SKM-1 treated with dmso at 0.1 percent for 144 hours (cell line): Measurements from ENCODE around the gene FXYD6.
A peak's percentile ranks its signal among the peaks of the same experiment; 100 is the strongest.

Experiments
- DNase-seq: peaks from one replicate; lab custom pipeline; 2025; ENCODE audit not compliant: unreplicated experiment; lab: John Stamatoyannopoulos, UW

The FXYD6 gene

DNA sequence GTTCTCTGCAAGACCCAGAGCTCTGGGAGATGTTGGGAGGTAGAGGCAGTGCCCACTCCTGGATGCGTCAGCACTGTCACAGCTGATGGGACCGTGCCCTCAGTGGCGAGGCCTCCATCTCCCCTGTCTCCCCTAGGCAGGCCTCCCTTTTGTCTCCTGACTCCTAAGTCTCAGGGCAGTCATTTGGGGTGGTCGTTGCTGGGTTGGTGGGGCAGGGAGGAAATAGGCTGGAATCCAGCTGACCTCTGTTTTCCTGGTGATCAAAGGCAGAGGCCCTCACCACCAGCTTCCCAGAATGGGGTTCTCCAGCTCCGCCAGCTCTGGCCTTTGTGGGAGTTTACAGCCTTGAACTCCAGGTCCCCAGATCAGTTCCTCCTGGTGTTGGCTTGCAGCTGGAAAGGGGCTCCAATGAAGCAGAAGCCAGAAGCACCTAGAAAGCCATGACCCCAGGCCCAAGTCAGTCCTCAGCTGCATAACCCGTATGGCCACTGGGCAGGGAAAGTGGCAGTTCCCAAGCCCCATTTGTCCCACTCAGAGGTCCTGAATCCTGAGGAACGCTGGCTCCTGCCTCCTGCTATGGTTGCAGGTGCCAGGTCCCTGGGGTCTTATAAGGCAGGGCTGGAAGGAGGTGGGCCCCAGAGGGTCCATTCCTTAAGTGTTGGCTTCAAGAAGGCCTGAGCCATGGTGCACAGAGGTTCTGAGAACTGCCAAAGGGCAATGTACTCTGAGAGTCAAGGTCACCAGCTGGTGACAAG is 44.6 kb downstream of the FXYD6 start:
- DNase-seq, result no peak

DNA sequence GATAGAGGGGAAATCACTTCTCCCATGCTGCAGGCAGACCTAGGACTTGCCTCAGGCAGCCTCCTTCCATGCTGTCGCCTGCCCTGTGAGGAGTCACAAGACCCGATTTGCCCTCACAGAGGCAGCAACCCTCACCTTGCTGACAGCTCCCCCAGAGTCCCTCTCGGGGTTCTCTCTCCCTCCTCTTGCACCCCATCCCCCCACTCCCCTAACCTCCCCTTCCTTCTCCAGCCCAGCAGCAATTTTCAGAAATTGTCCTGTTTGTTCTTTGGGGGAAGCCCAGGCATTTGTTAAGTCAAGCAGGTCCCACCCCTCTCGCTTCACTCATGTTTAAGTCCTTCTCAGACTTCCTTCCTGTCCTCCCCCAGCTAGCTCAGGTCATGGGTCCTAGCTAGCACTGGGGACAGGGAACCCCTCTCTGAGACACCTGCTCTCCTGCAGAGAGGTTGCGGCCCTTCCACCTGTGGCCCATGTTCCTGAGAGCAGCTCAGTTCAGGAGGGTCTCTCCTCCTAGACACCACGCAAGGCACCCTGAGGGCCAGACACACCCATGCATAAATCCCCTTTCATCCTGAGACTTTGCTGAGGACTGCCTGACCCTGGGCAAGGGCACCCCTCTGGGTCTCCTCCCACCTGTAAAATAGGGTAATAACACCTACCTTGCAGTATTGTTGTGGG is 45.6 kb downstream of the FXYD6 start:
- DNase-seq, result no peak

GRCh38 chr11:117830072-117830471 is 46.4 kb downstream of the FXYD6 start:
- no peak for DNase-seq

GRCh38 chr11:117829369-117829725 is 47.1 kb downstream of the FXYD6 start:
- DNase-seq, result no peak

GRCh38 chr11:117828611-117829368 is 47.7 kb downstream of the FXYD6 start:
- DNase-seq, result no peak

DNA sequence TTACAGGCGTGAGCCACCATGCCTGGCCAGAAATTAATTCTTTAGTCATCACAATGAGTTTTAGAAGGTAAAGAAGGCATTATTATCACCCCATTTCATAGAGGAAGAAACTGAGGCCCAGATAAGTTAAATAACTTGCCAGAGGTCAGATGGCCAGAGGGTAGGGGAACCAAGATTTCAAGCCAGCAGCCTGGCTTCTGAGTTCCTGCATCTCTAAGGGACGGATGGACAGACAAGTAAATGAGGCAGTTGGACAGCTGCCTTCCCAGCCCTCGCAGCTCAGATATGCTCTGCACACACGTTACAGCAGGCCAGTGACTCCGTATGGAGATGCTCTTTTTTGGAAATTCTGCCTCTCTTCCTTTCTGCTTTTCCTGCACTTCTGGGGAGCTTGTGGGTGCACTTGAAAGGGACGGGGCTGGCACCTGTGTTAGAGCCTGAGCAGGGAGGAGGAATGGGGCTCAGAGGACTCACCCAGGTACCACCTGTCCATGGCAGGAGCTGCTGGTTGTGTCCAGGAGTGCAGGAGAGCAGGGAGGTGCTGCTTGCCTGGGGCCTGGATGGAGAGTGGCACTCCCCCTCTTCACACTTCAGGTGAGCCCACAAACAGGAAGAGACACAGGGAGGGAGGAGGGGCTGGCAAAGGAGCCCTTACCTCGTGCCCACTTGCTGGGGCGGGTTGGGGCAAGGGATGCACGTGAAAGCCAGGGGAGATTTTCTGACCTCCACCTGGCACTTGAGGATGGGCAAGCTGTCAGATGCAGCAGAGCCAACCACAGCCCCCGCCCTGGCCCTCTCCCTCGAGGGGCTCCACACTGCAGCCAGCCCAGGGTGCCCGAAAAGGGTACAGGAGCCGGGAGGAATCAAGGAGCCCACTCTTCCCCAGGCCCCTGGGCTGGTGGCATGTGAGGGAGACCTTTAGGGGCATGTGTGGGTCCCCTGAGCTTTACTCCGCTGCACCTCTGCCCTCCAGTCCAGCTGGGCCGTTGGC is 48.6 kb downstream of the FXYD6 start:
- no peak for DNase-seq

GRCh38 chr11:117826832-117827231 is 49.6 kb downstream of the FXYD6 start:
- no peak for DNase-seq

GRCh38 chr11:117826190-117826570 is 50.3 kb downstream of the FXYD6 start:
- DNase-seq, result no peak

- DNase-seq, result no peak
Measured at GRCh38 chr11:117825538-117826189, 50.8 kb downstream of the FXYD6 start.

DNA sequence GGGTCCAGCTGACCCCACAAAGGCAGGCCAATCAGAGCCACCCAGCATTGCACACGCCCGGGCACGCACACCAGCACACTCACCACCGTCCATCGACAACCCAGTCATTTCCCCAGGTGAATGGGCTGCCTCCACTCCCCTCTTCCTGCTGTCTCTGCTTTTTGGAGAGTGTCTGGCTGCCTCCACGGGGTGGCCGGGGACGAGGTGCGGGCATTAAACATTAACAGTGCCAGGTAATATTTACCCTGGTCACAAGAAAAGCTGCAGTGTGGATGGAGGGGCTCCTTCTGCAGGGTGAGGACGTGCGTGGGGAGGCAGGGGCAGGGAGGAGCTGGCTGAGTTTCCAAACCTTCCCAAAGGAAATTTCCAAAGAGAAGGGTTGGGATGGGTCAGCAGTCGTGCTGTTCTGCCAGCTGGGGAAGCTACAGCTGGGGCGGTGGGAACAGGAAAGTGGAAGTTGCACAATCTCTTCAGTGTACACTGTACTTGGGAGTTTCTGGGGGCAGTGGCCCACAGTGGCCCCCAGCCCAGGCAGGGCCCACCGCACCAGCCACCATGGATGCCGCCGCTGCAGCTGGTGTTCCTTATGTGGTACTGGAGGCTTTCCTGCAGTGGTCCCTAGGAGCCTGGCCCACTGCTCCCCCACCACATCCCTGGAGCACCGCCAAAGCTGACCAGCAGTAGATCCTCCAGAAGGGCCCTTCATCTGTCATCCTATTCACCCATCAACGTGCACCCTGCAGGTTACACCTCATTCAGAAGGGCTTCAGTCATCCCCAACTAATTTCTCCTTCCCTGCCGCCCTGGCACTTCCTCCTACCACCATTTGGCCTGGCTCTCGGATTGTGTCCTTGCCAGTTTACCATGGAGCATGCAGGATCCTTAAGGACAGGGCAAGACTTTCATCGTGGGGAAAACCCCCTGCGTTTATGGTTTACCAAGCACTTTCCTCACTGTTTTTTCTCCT is 51.6 kb downstream of the FXYD6 start, which contains the start of gene FXYD2:
Gene FXYD2 (minus strand): TSS at position 174 of the 967 bp plus-strand sequence. CDS start 66 bp downstream, at position 108.
- peak; percentile 48 for DNase-seq

GRCh38 chr11:117823946-117824420 is 52.5 kb downstream of the FXYD6 start:
- no peak for DNase-seq

GRCh38 chr11:117823294-117823945 is 53.0 kb downstream of the FXYD6 start:
- no peak for DNase-seq

- peak; percentile 27 for DNase-seq
Measured at GRCh38 chr11:117822074-117823033, 54.1 kb downstream of the FXYD6 start.

DNA sequence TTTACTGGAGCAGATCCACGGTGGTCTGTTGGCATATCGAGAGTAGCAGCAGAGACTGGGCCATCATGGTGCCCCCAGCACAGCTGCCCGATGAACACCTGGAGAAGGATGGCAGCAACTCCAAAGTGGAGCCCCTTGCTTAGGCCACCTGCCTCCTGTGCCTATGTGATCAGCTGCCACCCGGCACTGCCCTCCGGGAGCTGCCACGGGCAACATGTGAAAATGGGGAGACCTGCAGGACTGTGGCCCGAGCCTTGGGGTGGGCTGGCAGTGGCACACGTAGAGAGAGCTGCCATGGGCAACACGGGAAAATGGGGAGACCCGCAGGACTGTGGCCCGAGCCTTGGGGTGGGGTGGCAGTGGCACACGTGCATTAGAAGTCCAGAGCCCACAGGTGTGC is 55.0 kb downstream of the FXYD6 start:
- DNase-seq, result no peak

DNA sequence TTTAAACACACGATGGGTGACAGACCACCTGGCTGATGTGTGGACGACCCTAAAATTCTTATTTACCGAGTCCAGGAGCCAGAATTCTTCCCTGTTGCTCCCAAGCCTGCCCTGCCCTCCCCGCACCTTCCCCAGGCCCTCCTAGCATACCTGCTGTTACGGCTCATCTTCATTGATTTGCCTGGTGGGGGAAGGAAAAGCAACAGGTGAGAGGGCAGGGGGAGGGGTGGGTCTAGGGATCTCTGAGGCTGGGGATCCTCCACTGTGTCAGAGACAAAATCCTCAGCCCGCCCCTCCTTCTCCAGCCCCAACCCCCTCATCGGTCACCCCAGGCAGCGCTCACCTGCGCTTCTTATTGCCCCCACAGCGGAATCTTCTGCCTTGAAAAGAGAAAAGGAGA is 55.9 kb downstream of the FXYD6 start:
- DNase-seq, result no peak

DNA sequence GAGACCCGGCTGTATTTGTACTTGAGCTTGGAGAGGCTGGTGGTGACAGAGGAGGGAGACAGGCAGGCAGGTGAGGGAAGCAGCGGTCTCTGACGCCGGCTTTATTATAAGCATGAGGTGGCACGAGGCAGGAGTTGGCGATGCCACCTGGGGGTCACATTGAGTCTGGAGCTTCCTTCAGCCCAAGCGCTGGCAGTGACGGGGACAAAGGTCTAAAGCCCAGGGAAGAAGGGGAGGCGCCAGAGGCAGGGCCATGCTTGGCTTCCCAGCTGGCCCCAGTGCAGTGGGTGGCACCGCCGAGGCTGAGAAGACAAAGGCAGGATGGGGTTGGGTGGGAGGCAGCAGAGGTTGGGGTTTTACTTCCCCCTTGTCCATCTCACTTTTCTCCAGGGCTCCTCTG is 56.4 kb downstream of the FXYD6 start:
- no peak for DNase-seq
